Sigmoid colon (tissue), 7 donors: ENCODE results near the gene TBC1D22A. TPM values are rescaled to one million over a fixed set of nuclear protein-coding genes. Genes with fewer than 3 reads are reported as not detected.
A peak's percentile ranks its signal among the peaks of the same experiment; 100 is the strongest.

Experiments
- DNase-seq: peaks from one replicate; pipeline ENCODE4 v3.0.0-alpha.2; 2019
- H3K27ac ChIP-seq, 4 donors: fragments of 200-600 bp; sonication (generic); one replicate each; pipeline ENCODE4 v1.5.1; 2016 to 2019; ENCODE audit warnings: mild to moderate bottlenecking in 1 of 4
- H3K27me3 ChIP-seq, 3 donors: fragments of 200-600 bp; sonication (generic); one replicate each; pipeline ENCODE4 v1.5.1; 2019; ENCODE audit warnings: mild to moderate bottlenecking in 1 of 3
- H3K36me3 ChIP-seq, 4 donors: fragments of 200-600 bp; sonication (generic); one replicate each; pipeline ENCODE4 v1.5.1; 2016 to 2019
- H3K4me1 ChIP-seq, 4 donors: fragments of 200-600 bp; sonication (generic); one replicate each; pipeline ENCODE4 v1.5.1; 2017 to 2019
- H3K4me3 ChIP-seq, 4 donors: fragments of 200-600 bp; sonication (generic); one replicate each; pipeline ENCODE4 v1.5.1; 2017 to 2019; ENCODE audit warnings: mild to moderate bottlenecking in 2 of 4, moderate library complexity in 1 of 4
- H3K9me3 ChIP-seq, 4 donors: fragments of 200-600 bp in 3 of 4; sonication (generic) in 3 of 4; one replicate each; pipeline versions ENCODE4 v1.5.1 to v1.6.1; 2013 to 2019
- CTCF ChIP-seq, 4 experiments: fragments of 450-650 bp in 3 of 4; fragments of 200-600 bp in 1 of 4; IDR thresholded peaks; one replicate each; pipeline ENCODE4 v1.5.1; 2016 to 2019; ENCODE audit warnings: antibody characterized with exemption in 4 of 4, mild to moderate bottlenecking in 3 of 4, moderate library complexity in 2 of 4
- EP300 ChIP-seq, 4 donors: sonication (generic); formaldehyde crosslinking; IDR thresholded peaks; one replicate each; pipeline ENCODE4 v1.6.1; 2017; ENCODE audit warnings: antibody characterized with exemption in 4 of 4
- POLR2A ChIP-seq, 2 donors: fragments of 450-650 bp; IDR thresholded peaks; one replicate each; pipeline ENCODE4 v1.6.1; 2016; ENCODE audit warnings: antibody characterized with exemption in 2 of 2, mild to moderate bottlenecking in 2 of 2, moderate library complexity in 2 of 2
- POLR2AphosphoS5 ChIP-seq, 4 donors: sonication (generic); formaldehyde crosslinking; IDR thresholded peaks; one replicate each; pipeline ENCODE4 v1.6.1; 2017; ENCODE audit warnings: antibody characterized with exemption in 4 of 4
- whole genome bisulfite sequencing, 2 donors: extraction: QIAGEN DNeasy Blood & Tissue Kit; methylation state at CpG; one replicate each; pipeline ENCODE4 v1.1.7; 2013; 5-methylcytosine and 5-hydroxymethylcytosine counted together
- intact Hi-C: fragments of 100-400 bp; cut with DNase I; formaldehyde crosslinking; loops from one replicate; pipeline ENCODE4 v1.15.1; 2023
- polyA plus RNA-seq, 3 donors: library from polyadenylated mRNA; stranded (reverse); fragments of 200-250 nt; gene quantifications; one replicate each; pipeline ENCODE4 v1.2.3, GENCODE V29; 2013
- total RNA-seq, 4 donors: library from RNA; depleted of rRNA; stranded (reverse); fragments of >200 nt; gene quantifications; one replicate each; pipeline ENCODE4 v1.1.0, GENCODE V29; 2016
- donor health status: healthy with polysubstance abuse.
- donor health status: Bipolar disorder and iron deficiency.
- donor health status: healthy.

Gene TBC1D22A
- total and polyA plus RNA-seq, 7 donors, result 13.6 to 34.6 (median 14.3) TPM

- H3K4me1 ChIP-seq, result peaks cover 0 to 24% (median 19%) of the 10 kb centered on the region in 4 donors
- no peaks in the 10 kb centered on the region for H3K27me3 ChIP-seq
- no peak for DNase-seq
- WGBS, 2 donors, result 3 to 6% methylated on average over 17 of the region's 17 CpGs
- peak overlapping the region; percentile 83 to 91 (median 88) for H3K4me3 ChIP-seq
- no peaks in the 10 kb centered on the region for H3K36me3 ChIP-seq
- intact Hi-C loops, result loop anchor here (2.0 to 10.0 kb wide), 2 partner anchors 185 to 767 kb away; no protein-coding TSS in a partner anchor
- TF ChIP-seq POLR2A (IDR thresholded peaks at IDR 0.05) (no peak), POLR2AphosphoS5 (IDR thresholded peaks at IDR 0.05) (no peak), CTCF (IDR thresholded peaks at IDR 0.05) (no peak), EP300 (IDR thresholded peaks at IDR 0.05) (no peak)
- peak overlapping the region; percentile 92 to 96 (median 94) for H3K27ac ChIP-seq
- no peaks in the 10 kb centered on the region for H3K9me3 ChIP-seq
Measured at GRCh38 chr22:46761539-46762237, 762 bp upstream of the TBC1D22A start.

- H3K9me3 ChIP-seq, result no peaks in the 10 kb centered on the region
- TF ChIP-seq CTCF (IDR thresholded peaks at IDR 0.05) (no peak), POLR2AphosphoS5 (IDR thresholded peaks at IDR 0.05) (no peak)
- H3K27me3 ChIP-seq, result no peaks in the 10 kb centered on the region
- peak overlapping the region; percentile 92 to 96 (median 94) for H3K27ac ChIP-seq
- no peaks in the 10 kb centered on the region for H3K36me3 ChIP-seq
- H3K4me3 ChIP-seq, result peak overlapping the region; percentile 83 to 91 (median 88)
- 2 to 9% methylated on average over 13 of the region's 13 CpGs for WGBS, 2 donors
- peaks cover 0 to 24% (median 19%) of the 10 kb centered on the region in 4 donors for H3K4me1 ChIP-seq
- DNase-seq, result peak; percentile 81
- intact Hi-C loops, result loop anchor here (2.0 to 10.0 kb wide), 2 partner anchors 186 to 768 kb away; no protein-coding TSS in a partner anchor
Measured at GRCh38 chr22:46763051-46763705, 728 bp downstream of the TBC1D22A start.

- Histone ChIP-seq H3K4me1 (peaks cover 0 to 29% (median 20%) of the 10 kb centered on the region in 4 donors), H3K27me3 (no peaks in the 10 kb centered on the region), H3K4me3 (no peak overlapping the region), H3K27ac (peak overlapping the region in 1 of 4 donors; percentile 7), H3K9me3 (no peaks in the 10 kb centered on the region), H3K36me3 (no peaks in the 10 kb centered on the region)
- intact Hi-C loops, result loop anchor here (10.0 kb wide), 1 partner anchor 769 kb away; no protein-coding TSS in a partner anchor
- DNase-seq, result no peak
- TF ChIP-seq EP300 (IDR thresholded peaks at IDR 0.05) (no peak), POLR2A (IDR thresholded peaks at IDR 0.05) (no peak), POLR2AphosphoS5 (IDR thresholded peaks at IDR 0.05) (no peak)
- WGBS, 2 donors, result 85 to 87% methylated on average over 6 of the region's 6 CpGs
Measured at GRCh38 chr22:46764140-46764680, 1.8 kb downstream of the TBC1D22A start.

GRCh38 chr22:46764779-46765485 is 2.5 kb downstream of the TBC1D22A start:
- Histone ChIP-seq H3K27ac (peak overlapping the region in 1 of 4 donors; percentile 7), H3K4me1 (peaks cover 0 to 37% (median 22%) of the 10 kb centered on the region in 4 donors), H3K9me3 (no peaks in the 10 kb centered on the region), H3K27me3 (no peaks in the 10 kb centered on the region), H3K4me3 (no peak overlapping the region), H3K36me3 (no peaks in the 10 kb centered on the region)
- whole genome bisulfite sequencing, 2 donors, result 62 to 85% methylated on average over 6 of the region's 6 CpGs
- DNase-seq, result no peak
- TF ChIP-seq POLR2A (IDR thresholded peaks at IDR 0.05), result no peak
- no peak for TF ChIP-seq CTCF (IDR thresholded peaks at IDR 0.05)
- TF ChIP-seq POLR2AphosphoS5 (IDR thresholded peaks at IDR 0.05), result no peak
- no peak for TF ChIP-seq EP300 (IDR thresholded peaks at IDR 0.05)
- intact Hi-C loops, result loop anchor here (10.0 kb wide), 1 partner anchor 770 kb away; no protein-coding TSS in a partner anchor
